ENCODE results near the gene PGM5. TPM values are rescaled to one million over a fixed set of nuclear protein-coding genes. Genes with fewer than 3 reads are reported as not detected.

PGM5 gene
- total and polyA plus RNA-seq, 2 of the 8 experiments (the other 6 are each of a cell fraction or from before 2014, with no cell fraction given), result not detected

GRCh38 chr9:68537616-68537880 lies 181.1 kb downstream of the PGM5 start:
- H3K79me2 ChIP-seq (ENCODE audit: control insufficient read depth in 1 of 2, insufficient read depth in 2 of 2, low read length in 2 of 2), result no peaks in the 10 kb centered on the region
- FAIRE-seq, result no peak
- no peaks in the 10 kb centered on the region for H3K4me1 ChIP-seq (replicated peaks in 1 of 4; ENCODE audit: control insufficient read depth in 3 of 4, insufficient read depth in 4 of 4, low read length in 3 of 4)
- no peaks in the 10 kb centered on the region for H3K9me3 ChIP-seq (ENCODE audit: insufficient read depth in 2 of 2, low read depth in 1 of 2, low read length in 1 of 2)
- H3K27me3 ChIP-seq (replicated peaks in 1 of 4; ENCODE audit: control insufficient read depth in 3 of 4, extremely low read depth in 1 of 4, insufficient read depth in 3 of 4, low read length in 3 of 4), result peaks cover 0 to 5% (median 2%) of the 10 kb centered on the region in 4 experiments; a peak in 3 of 7 replicates
- no peak overlapping the region for H4K8ac ChIP-seq (ENCODE audit: extremely low read depth, insufficient read depth, low read length)
- no peak overlapping the region for H3K14ac ChIP-seq (ENCODE audit: insufficient read length)
- no peak overlapping the region for H2BK120ac ChIP-seq (replicated peaks; ENCODE audit: low read depth, low read length)
- H2BK12ac ChIP-seq (ENCODE audit: low read depth, low read length), result no peak overlapping the region
- H3K4me2 ChIP-seq (ENCODE audit: insufficient read depth in 1 of 2, low read depth in 2 of 2, low read length in 2 of 2), result no peak overlapping the region
- no peaks in the 10 kb centered on the region for H4K20me1 ChIP-seq (replicated peaks in 1 of 2; ENCODE audit: control insufficient read depth in 1 of 2, insufficient read depth in 2 of 2, low read length in 2 of 2)
- no peak overlapping the region for H3K27ac ChIP-seq (ENCODE audit: low read depth, low read length)
- no peaks in the 10 kb centered on the region for H3K23me2 ChIP-seq (ENCODE audit: low read depth, low read length)
- H2AK5ac ChIP-seq (ENCODE audit: low read depth, low read length), result no peak overlapping the region
- no peak overlapping the region for H2BK5ac ChIP-seq (ENCODE audit: low read depth, low read length)
- H3K4me3 ChIP-seq (ENCODE audit: extremely low read depth in 1 of 4, insufficient read depth in 2 of 4, low read depth in 3 of 4, low read length in 4 of 4), result no peak overlapping the region
- no peak overlapping the region for H3K9ac ChIP-seq (replicated peaks in 1 of 4; ENCODE audit: extremely low read depth in 1 of 4, low read depth in 3 of 4, low read length in 3 of 4)
- no peak overlapping the region for H3K4ac ChIP-seq (replicated peaks; ENCODE audit: insufficient read length, low read depth, low read length)
- H3K79me1 ChIP-seq (ENCODE audit: low read depth, low read length), result no peaks in the 10 kb centered on the region
- POLR2A ChIA-PET (ENCODE audit: partially characterized antibody), result no interaction called here
- 92% methylated on average over 1 of the region's 1 CpG; no CpG with 5 or more reads in 1 of the 2 experiments for WGBS, 2 experiments (ENCODE audit: extremely low coverage in 1 of 2, insufficient coverage in 1 of 2, insufficient read length in 1 of 2, insufficient replicate concordance in 2 of 2, low coverage in 1 of 2, low lambda C conversion rate in 2 of 2, missing lambda C conversion rate in 1 of 2)
- H2BK20ac ChIP-seq (ENCODE audit: low read length), result no peak overlapping the region
- no peak overlapping the region for H4K91ac ChIP-seq (replicated peaks; ENCODE audit: insufficient read length, low read length)
- H4K5ac ChIP-seq (ENCODE audit: insufficient read length, low read depth, low read length), result no peak overlapping the region
- no peak overlapping the region for H3K23ac ChIP-seq (ENCODE audit: insufficient read length)
- CTCF ChIA-PET (ENCODE audit: partially characterized antibody), result interaction anchor here (1.2 to 2.8 kb wide), 4 partner anchors 22 to 120 kb away, joined by 4 to 13 read pairs (median 9); no protein-coding TSS in a partner anchor
- H2BK15ac ChIP-seq (ENCODE audit: low read length), result no peak overlapping the region
- H3K36me3 ChIP-seq (ENCODE audit: control insufficient read depth in 2 of 4, insufficient read depth in 4 of 4, low read length in 3 of 4), result no peaks in the 10 kb centered on the region
- no peak overlapping the region for H3K18ac ChIP-seq (ENCODE audit: extremely low read depth, low read length)
- no peak overlapping the region for H2AFZ ChIP-seq (ENCODE audit: low read length)
- no peak for DNase-seq (ENCODE audit: low read depth in 1 of 2, low spot score in 2 of 2)
- no peak overlapping the region for H3K56ac ChIP-seq (replicated peaks; ENCODE audit: insufficient read length, low read depth, low read length)
- no peak for TF ChIP-seq HDAC6 (IDR thresholded peaks at IDR 0.05; ENCODE audit: low read depth, low read length)
- TF ChIP-seq SP2 (IDR thresholded peaks at IDR 0.05; ENCODE audit: low read length), result no peak
- no peak for TF ChIP-seq KDM4A (IDR thresholded peaks at IDR 0.05; ENCODE audit: low read depth, low read length, severe bottlenecking)
- TF ChIP-seq CEBPB (IDR thresholded peaks at IDR 0.05; ENCODE audit: low read depth, low read length), result no peak
- TF ChIP-seq, protein P1, sequence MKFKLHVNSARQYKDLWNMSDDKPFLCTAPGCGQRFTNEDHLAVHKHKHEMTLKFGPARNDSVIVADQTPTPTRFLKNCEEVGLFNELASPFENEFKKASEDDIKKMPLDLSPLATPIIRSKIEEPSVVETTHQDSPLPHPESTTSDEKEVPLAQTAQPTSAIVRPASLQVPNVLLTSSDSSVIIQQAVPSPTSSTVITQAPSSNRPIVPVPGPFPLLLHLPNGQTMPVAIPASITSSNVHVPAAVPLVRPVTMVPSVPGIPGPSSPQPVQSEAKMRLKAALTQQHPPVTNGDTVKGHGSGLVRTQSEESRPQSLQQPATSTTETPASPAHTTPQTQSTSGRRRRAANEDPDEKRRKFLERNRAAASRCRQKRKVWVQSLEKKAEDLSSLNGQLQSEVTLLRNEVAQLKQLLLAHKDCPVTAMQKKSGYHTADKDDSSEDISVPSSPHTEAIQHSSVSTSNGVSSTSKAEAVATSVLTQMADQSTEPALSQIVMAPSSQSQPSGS (IDR thresholded peaks at IDR 0.05; ENCODE audit: low read length), result no peak
- no peak for TF ChIP-seq NANOG (IDR thresholded peaks at IDR 0.05; ENCODE audit: insufficient read depth, low read depth, low read length, poor library complexity, severe bottlenecking)
- TF ChIP-seq CTBP2 (IDR thresholded peaks at IDR 0.05; ENCODE audit: borderline replicate concordance, insufficient read depth, insufficient read length, low read length), result no peak
- no peak for TF ChIP-seq POU5F1 (IDR thresholded peaks at IDR 0.05; ENCODE audit: low read depth, low read length)
